HG03520 (cell line): Measurements from ENCODE around the gene ZNF592.

Experiments used
- ATAC-seq: cut with Tn5 transposase; IDR thresholded peaks from one replicate; pipeline ENCODE4 v1.9.1; 2021; ENCODE audit warnings: mild to moderate bottlenecking, moderate library complexity; ENCODE audit not compliant: unreplicated experiment

The ZNF592 gene

GRCh38 chr15:84824260-84825007 is 76.0 kb downstream of the ZNF592 start:
- ATAC-seq: no peak

- no peak for ATAC-seq
Observed at GRCh38 chr15:84826369-84826823, 78.0 kb downstream of the ZNF592 start.

- no peak for ATAC-seq
Observed at GRCh38 chr15:84827246-84827645, 78.9 kb downstream of the ZNF592 start.

- no peak for ATAC-seq
Observed at GRCh38 chr15:84828086-84828908, 79.9 kb downstream of the ZNF592 start.

- no peak for ATAC-seq
Observed at GRCh38 chr15:84829428-84829827, 81.0 kb downstream of the ZNF592 start.

GRCh38 chr15:84830036-84830435 is 81.6 kb downstream of the ZNF592 start:
- ATAC-seq: no peak

GRCh38 chr15:84831028-84831427 is 82.6 kb downstream of the ZNF592 start:
- no peak for ATAC-seq

- no peak for ATAC-seq
Observed at GRCh38 chr15:84831613-84832012, 83.2 kb downstream of the ZNF592 start.

- ATAC-seq: no peak
Observed at GRCh38 chr15:84832448-84833040, 84.2 kb downstream of the ZNF592 start.

GRCh38 chr15:84833447-84834228 is 85.2 kb downstream of the ZNF592 start:
- ATAC-seq: no peak

- no peak for ATAC-seq
Observed at GRCh38 chr15:84834229-84834955, 86.0 kb downstream of the ZNF592 start.

GRCh38 chr15:84834969-84835368 is 86.6 kb downstream of the ZNF592 start:
- no peak for ATAC-seq

GRCh38 chr15:84835661-84836337 is 87.4 kb downstream of the ZNF592 start:
- no peak for ATAC-seq

- ATAC-seq: no peak
Observed at GRCh38 chr15:84836844-84837243, 88.5 kb downstream of the ZNF592 start.

- no peak for ATAC-seq
Observed at GRCh38 chr15:84839714-84840113, 91.3 kb downstream of the ZNF592 start.

- no peak for ATAC-seq
Observed at GRCh38 chr15:84840255-84840654, 91.9 kb downstream of the ZNF592 start.

GRCh38 chr15:84840741-84841429 is 92.5 kb downstream of the ZNF592 start:
- no peak for ATAC-seq

- ATAC-seq: no peak
Observed at GRCh38 chr15:84842781-84843180, 94.4 kb downstream of the ZNF592 start.

- ATAC-seq: no peak
Observed at GRCh38 chr15:84844964-84845363, 96.6 kb downstream of the ZNF592 start.
